NCI-H1694 (cell line): ENCODE data around the gene CC2D1A.
"Not testable (repeated sequence)": the region's sequence is repeated elsewhere in the genome, so short reads cannot be mapped to it uniquely, and the experiment has no call there.

Experiments used
- DNase-seq: peaks from one replicate; lab custom pipeline; 2025; lab: John Stamatoyannopoulos, UW

Gene CC2D1A

DNA sequence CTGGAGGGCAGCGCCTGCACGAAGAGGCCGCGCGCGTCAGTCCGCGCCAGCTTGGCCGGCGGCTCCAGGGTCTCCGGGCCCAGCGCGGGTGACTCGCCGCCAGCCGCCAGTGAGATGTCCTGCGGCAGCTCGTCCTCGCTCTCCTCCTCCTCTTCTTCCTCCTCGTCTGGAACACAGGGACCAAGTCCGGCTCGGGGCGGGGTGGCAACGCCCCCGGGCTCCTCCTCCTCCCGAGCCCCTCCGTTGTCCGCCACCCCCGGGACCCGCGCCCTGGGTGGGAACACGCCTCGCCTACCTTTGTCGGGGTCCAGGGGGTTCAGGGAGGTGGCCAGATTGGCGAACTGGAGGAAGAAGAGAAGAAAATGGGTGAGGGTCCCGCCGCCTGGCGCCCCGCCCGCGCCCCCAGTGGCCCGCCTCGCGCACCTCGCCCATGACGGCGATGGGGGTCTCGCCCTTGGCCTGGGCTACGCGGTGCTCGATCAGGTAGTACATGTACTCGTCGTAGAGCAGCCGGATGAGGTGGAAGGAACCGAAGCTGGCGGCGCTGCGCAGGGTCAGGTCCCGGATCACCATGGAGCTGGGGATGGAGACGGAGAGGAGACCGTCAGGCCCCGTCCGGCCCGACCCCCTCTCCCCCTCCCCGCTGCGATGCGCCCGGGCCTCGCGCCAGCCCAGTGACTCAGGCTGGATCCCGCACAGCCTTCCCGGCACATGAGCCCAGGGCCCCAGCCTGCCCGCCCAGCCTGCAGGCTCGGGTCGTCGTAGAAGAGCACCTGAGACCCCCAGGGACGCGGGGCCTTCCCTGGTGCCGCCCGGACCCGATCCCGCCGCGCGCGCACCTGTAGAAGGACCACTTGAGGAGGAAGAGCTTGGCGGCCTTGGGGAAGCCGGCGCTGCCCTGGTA lies 57.0 kb downstream of the CC2D1A start:
- no peak for DNase-seq

DNA sequence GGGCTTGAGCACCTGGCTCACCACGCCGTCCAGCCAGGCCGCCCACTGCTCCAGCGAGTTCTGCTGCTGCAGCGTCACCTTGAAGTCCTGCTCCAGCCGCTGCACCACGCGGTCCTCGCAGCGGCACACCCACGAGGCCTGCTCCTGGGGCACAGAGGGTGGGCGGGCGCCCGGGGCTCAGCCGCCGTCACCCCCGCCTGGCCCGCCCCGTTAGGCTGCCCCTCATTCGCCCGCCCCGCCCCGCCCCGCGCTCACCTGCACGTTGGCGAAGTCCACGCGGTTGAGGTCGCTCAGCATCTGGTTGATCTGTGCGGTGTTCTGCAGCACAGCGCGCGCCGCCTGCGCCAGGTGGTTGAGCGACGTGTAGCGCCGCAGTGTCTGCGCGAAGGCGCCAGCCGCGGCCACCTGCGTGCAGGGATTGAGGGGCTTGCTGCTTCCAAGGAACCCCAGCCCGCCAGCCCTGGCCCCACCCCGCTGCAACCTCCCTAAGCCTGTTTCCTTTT lies 57.7 kb downstream of the CC2D1A start:
- DNase-seq, result no peak

DNA sequence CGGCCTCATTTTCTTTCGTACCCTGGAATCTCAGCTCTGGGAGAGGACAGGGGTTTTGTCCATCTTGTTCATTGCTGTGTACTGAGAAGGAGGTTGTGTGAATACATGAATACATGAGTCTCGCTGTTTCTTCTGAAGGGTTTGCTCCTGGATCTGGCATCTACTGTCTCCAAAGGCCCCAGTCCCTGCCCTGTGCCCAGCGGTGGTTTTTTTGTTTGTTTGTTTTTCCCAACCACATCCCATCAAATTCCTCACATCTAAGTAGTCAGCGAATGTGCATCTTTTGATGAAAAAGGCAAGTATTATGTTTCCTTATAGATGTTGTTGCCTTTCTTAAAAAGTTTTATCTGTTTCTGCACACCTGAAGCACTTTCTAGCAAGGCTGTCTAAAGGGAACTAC lies 58.8 kb downstream of the CC2D1A start:
- no peak for DNase-seq

DNA sequence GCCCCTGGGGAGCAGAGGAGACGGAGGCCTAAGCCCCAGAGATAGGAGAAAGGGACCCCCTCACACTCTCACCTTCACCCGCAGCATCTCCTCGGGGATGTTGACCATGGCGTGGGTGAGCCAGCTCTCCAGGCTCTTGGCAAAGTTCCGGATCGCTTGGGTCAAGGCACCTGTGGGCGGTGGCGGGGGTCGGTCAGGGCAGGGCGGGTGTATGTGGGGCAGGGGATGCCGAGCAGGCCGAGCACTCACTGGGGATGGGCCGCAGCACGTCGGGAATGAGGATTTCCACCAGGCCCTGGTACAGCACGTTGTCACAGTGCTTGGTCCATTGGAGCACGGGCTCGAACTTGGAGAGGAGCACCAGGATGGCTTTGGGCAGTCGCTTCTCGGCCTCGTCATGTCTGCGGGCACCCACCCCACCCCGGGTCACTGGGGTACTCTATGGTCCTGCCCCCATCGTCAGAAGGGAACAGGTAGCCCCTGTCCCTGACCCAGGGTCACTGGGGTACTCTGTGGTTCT lies 59.4 kb downstream of the CC2D1A start:
- DNase-seq, result no peak

DNA sequence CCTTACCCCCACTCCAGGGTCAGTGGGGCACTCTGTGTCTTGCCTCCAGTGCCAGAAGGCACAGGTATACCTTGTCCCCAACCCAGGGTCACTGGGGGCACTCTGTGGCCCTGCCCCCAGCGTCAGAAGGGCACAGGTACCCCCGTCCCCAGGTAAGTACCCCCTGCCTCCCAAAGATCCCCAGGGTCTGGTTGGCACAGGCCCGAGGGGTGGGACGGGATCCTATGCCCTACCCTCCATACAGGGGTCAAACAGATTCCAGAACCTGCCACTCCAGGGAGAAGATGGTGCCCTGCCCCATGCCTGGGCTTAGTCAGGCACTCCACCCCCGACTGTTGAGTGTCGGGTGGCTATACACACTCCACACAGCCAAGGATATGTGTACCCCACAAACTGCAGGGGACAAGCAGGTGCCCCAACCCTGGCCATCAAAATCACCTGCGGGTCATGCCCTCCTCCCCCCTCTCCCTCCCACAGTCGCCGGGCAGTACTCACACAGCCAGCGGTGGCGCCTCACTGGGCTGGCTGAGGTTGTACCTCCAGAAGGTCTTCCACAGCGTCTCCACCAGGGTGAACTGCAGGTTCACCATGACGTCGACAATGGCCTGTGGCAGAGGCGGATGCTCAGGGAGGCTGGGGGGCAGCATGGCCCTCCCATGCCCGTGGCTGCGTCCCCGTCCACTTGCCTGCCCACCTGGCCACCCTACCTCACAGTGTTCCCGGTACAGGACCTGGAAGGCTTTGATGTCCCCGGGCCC lies 60.1 kb downstream of the CC2D1A start:
- no peak for DNase-seq

DNA sequence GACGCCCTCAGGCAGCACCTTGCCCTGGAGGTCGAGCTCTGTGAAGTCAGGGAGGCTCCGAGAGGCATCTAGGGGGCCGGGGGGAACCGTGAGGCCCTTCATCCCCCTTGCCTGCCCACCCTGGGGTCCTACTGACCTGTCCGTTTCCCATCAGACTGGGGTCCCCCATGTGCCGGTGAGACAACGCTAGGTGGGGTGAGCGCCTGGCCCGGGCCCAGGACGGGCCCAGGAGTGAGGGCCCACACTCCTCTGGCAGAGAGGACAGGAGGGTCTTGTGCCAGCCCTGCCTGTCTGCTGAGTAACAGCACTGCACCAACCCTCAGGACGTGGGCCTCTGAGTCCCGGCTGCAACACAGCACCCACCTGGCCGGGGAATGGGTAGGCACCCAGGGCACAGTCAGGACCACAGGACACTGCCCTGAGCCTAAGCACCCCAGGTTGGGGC lies 60.7 kb downstream of the CC2D1A start:
- DNase-seq, result no peak

DNA sequence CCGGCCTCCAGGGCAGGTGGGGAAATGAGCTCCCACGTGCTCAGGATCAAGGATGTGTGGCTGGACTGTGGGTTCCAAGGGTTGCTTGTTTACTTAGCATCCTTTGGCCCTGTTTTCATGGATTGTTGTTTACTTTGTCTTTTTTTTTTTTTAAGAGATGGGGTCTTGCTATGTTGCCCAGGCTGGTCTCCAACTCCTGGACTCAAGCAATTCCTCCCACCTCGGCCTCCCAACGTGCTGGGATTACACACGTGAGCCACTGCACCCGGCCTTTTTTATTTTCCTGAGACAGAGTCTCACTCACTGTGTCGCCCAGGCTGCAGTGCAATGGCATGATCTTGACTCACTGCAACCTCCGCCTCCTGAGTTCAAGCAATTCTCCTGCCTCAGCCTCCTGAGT lies 61.2 kb downstream of the CC2D1A start:
- DNase-seq, result not testable (repeated sequence)

DNA sequence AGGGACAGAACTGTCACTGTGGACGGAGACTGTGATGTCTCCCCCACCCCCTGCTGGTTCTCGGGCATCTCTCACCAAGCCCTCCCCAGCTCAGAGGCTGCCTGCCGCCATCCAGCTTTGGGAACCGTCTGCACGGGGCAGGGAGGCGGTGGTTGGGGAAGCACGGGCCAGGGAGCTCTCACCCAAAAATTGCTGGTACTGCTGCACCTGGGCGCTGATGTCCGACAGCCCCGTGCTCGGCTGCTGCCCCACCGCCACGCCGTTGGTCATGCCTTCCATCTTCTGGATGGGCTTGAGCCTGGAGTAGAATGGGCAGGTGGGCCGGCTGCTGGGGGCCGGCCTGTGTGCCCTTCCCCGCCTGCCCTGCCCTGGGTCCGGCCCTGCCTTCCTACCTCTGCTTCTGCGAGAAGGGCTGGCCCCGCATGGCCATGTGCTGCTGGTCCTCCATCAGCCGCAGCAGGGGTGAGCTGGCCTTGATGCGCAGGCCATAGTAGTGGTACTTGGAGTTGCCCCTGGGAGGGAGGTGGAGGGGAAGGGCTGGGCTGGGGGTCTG lies 62.5 kb downstream of the CC2D1A start:
- DNase-seq, result no peak

DNA sequence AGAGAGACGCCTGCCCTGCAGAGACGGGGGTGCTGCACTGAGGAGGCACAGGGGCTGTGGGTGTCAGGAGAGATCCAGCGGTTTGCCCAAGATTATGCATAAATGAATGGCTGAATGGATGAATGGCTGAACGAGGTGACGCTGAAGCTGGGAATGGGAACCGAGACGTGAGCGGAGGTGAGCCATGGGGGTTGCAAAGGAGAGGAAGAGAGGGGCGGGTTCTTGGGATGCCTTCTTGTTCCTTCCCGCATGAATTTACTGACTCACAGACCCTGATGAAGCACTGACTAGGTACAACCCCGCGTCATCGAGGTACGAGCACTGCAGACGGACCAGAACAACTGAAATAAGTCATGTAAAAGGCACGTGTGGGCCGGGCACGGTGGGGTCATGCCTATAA lies 63.0 kb downstream of the CC2D1A start:
- no peak for DNase-seq

DNA sequence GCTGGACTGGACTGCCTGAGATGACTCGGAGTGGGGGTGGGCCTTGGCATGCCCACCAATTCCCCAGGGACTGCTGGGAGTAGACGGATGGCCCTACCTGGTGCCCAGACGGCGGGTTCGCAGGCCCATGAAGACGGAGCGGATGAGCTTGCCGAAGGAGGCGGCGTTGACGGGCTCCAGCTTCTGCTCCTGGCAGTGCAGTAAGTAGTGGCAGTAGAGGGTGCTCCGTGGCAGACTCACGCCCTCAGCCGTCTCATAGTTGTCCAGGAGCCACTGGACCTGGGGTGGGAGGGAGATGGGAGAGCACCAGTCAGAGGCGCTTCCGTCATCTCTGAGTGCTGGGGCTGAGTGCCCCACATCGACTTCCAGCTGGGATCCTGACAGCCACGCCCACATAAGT lies 63.9 kb downstream of the CC2D1A start:
- no peak for DNase-seq

DNA sequence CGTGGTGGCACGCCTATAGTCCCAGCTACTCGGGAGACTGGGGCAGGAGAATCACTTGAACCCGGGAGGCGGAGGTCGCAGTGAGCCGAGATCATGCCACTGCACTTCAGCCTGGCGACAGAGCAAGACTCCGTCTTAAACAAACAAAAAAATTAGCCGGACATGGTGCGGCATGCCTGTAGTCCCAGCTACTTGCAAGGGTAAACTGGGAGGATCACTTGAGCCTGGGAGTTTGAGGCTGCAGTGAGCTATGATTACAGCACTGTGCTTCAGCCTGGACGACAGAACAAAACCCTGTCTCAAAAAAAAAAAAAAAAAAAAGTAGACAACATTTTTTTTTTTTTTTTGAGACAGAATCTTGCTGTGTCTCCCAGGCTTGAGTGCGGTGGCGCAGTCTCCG lies 65.9 kb downstream of the CC2D1A start:
- not testable (repeated sequence) for DNase-seq

DNA sequence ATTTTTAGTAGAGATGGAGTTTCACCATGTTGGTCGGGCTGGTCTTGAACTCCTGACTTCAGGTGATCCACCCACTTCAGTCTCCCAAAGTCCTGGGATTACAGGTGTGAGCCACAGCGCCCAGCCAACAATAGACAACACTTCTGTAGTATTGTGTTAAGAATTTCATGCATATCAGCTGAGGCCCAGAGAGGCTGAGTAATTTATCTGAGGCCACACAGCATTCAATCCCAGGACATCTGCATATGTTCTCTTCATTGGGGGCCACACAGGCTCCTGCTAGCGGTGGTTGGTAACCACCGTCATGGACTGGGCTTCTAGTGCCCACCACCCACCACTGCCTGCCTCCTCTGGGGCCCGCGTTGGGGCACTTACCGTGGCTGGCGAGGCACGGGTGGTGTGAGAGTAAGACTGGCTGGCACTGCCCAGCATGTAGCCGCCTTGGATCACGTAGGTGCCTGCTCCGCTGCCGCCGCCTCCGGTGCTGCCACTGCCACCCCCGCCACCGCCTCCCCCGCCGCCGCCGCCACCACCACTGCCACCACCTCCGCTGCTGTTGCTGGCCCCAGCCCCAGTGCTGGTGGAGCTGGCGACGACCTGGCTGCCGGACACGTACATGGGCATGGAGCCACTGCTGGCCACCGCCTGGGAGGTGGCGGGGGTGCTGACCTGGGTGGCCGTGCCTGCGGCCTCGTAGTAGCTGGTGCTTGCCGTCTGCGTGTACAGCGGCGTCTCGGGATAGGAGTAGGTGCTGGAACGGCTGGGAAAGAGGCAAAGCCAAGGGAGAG lies 66.6 kb downstream of the CC2D1A start:
- no peak for DNase-seq

DNA sequence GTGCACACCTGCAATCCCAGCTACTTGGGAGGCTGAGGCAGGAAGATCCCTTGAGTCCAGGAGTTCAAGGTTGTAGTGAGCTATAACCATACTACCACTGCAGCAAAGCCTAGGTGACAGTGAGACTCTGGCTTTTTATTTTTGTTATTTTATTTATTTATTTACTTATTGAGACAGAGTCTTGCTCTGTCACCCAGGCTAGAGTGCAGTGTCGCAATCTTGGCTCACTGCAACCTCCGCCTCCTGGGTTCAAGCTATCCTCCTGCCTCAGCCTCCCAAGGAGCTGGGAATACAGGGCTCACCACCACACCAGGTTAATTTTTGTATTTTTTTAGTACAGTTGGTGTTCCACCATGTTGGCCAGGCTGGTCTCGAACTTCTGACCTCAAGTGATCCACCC lies 67.5 kb downstream of the CC2D1A start:
- not testable (repeated sequence) for DNase-seq

DNA sequence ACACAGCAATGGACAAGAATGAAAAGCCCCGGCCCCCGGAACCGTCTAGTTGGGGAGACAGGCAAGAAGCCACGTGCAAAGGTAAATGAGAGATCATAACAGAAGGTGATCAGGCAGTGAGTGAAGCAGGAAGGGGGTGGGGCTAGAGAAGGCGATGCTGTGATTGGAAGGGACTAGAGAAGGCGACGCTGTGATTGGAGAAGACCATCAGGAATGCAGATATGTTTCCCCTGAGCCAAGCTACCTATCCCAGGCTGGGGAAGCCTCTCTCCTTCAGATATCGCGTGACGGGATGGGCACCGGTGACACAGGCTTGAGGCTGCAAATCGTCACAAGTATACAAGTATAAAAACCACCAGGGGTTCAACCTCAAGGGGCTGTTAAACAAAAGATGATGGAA lies 68.1 kb downstream of the CC2D1A start:
- no peak for DNase-seq

DNA sequence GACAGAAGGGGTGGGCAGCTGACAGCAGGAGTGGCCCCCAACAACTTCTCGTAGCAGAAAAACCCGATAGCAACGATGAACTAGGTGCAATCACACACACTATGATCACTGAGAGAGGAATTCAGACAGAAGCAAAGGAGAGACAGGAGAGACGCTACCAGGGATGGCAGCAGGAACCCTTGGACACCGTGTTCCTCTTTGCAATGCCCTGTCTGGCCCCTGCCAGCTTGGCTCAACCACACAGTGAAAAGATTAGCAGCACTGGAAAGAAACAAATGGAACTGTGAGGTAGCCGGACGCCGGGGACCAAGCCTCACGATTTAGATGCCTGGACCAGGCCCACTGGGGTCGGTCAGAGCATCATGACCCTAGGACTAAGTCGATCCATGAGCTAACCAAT lies 69.9 kb downstream of the CC2D1A start:
- no peak for DNase-seq

DNA sequence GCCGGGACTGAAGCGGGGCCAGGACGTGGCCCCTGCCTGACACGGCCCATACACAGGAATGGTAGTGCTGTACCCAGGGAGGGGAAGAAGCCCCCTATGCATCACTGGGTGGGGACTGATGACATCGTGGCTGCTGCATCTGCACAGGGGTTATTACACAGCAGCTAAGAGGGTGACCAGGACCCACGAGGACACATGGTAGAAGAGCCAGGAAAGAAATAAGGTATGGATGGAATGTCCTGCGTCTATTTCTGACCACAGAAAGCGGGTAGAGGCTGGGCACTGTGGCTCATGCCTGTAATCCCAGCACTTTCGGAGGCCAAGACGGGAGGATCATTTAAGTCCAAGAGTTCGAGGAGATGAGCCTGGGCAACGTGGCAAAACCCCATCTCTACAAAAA lies 70.4 kb downstream of the CC2D1A start:
- no peak for DNase-seq

DNA sequence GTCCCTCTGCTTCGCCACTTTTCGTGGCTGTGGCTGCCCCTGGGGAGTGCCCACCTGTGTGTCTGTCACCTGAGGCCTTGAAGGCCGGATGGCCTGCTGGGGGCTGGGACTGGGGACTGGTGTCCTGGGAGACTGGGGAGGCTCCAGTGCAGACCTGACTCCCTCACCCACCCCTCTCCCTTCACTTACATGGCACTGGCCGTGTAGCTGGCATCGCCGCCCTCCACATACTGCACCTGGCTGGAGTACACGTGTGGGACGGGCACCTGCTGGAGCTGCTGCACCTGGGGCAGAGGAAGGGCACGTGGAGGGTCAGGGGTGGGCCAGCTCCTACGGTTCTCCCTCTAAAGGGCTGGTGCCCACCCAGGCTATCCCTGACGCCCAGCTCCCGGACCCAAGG lies 71.8 kb downstream of the CC2D1A start:
- no peak for DNase-seq

DNA sequence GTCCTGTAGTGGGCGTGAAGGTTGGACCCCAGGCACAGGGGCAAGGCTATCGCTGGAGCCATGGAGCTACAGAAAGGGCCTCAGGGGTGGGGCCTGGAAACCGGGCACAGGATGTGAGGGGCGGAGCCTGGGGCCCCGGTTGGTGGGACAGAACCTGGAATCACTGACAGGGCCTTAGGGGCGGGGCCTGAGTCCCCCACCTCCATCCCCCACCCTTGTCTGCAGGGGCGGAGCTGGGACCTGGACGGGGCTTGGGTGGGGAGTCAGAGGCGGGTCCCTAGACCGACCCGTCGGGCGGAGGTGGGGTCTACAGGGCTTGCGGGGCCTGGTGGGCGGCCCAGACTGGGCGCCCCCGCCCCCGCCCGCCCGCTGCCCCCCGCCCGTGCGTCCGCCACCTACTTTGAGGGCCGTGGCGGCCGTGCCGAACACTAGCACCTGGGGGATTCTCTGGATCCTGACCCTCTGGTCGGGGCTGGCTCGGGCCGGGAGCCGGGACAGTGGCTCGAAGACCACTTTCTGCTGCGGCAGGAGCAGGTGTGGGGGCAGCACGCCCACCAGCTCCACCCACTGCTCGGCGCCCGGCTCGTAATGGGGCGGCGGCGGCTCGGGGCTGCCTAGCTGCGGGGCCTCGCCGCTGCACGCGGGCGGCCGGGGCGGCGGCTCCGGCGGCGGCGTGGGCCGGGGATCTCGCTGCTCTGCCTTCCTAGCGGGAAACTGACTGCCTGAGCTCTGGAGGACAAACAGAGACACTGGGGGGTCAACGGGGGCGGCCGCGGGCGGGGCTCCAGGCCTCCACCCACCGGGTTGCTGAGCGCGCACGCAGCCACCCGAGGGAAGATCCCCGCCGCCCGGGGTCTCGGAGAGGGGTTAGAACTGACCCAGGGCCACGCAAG lies 72.6 kb downstream of the CC2D1A start:
- no peak for DNase-seq

DNA sequence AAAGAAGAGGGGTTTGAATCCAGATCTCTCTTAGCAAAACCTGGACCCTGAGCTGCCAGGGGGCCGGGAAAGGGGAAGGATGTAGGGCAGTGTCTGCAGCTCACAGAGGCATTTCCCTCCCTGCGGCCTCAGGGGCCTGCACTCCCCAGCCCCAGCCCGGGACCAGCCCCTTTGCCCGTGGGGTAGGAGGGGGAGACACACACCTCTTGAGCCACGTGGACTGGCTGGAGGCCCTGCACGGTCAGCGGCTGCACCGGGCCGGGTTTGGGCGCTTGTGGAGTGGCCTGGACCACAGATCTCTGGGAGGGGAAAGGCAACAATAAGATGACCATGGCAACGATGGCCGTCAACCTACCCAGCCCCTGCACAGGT lies 73.2 kb downstream of the CC2D1A start:
- DNase-seq, result no peak

DNA sequence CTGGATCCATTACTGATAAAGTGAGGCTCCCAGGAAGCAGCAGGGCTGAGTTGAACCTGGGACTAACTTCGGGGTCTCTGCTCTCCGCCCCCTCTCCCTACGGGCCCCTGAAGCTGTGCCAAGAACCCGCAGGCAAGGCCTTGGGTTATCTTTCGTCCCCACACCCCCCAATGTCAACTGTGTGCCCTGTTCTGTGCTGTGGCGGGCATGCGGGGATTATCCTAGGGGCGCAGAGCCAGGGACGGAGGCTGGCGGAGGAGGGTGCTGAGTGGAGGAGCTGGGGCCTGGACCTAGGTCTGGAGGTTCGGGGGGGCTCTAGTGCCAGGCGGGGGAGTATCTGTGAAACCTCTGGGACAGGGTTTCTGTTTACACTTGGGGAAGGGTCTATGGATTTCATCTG lies 73.7 kb downstream of the CC2D1A start:
- no peak for DNase-seq

DNA sequence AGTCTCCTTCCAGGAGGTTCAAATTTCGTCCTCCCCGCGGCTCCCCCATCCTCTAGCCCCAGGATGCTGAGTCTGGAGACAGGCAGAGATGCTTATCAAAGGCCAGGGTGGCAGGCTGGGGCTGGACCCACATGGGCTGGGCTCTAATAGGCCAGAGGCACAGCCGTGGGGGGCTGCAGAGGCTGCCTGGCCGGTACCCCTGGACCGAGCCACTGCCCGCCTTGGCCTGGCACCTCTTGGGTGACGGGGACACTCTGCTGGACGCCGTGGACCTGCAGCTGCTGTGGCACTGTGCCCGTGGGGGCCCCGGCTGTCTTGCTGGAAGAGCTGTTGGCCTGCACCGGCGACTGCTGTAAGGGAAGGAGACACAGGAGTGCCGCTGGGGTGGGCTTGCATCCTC lies 74.3 kb downstream of the CC2D1A start:
- DNase-seq, result no peak
